ENCODE measurements around the gene NES.

- no peak for TF ChIP-seq EP300 (IDR thresholded peaks at IDR 0.05)
- no peak for TF ChIP-seq POLR2A (IDR thresholded peaks at IDR 0.05)
- TF ChIP-seq, protein P1, sequence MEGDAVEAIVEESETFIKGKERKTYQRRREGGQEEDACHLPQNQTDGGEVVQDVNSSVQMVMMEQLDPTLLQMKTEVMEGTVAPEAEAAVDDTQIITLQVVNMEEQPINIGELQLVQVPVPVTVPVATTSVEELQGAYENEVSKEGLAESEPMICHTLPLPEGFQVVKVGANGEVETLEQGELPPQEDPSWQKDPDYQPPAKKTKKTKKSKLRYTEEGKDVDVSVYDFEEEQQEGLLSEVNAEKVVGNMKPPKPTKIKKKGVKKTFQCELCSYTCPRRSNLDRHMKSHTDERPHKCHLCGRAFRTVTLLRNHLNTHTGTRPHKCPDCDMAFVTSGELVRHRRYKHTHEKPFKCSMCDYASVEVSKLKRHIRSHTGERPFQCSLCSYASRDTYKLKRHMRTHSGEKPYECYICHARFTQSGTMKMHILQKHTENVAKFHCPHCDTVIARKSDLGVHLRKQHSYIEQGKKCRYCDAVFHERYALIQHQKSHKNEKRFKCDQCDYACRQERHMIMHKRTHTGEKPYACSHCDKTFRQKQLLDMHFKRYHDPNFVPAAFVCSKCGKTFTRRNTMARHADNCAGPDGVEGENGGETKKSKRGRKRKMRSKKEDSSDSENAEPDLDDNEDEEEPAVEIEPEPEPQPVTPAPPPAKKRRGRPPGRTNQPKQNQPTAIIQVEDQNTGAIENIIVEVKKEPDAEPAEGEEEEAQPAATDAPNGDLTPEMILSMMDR (IDR thresholded peaks at IDR 0.05) = no peak
These were observed 27.0 kb upstream of the NES start for GRCh38 chr1:156704166-156704711.
